Measurements from ENCODE around the gene SLC12A8. TPM values are rescaled to one million over a fixed set of nuclear protein-coding genes. Genes with fewer than 3 reads are reported as not detected.

SLC12A8 gene
- total RNA-seq, 1 donor from 2014 or later, result 11.8 TPM

DNA sequence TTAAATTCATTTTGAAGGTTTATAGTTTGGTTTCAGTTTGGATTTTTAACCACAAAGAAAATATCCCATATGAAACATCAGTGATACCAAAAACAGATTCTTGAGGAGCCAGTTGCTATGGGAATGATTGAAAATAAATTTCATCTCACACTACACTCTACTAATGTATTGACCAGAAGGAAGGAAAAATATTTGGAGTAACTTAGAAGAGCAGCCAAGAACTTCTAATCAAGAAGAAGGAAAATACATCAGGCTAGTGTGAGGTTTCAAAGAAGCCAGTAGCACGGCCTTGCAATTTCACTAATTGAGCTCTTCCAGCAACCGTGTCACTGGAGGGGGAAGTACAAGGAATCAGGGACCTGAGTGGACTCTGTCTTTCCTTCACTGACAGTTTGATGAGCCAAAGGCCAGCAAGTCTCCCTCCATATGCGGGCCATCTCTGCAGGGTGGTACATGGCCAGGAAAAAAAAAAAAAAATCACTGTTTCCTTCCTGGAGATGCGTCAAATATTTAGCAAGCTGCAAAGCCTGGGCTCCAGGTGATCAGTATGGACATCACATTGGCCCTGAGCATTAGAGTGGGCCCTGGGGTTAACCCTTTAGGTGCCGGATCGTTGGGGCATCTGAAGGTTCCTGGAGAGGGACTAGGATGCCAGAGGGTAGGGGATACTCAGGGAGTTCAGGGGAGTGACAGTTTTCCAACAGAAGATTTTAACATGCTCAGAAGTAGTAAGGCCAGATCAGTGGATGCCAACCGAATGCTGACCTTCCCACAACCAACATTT, 37.1 kb downstream of the SLC12A8 start:
- Histone ChIP-seq H3K36me3 (no peaks in the 10 kb centered on the region), H3K4me1 (no peaks in the 10 kb centered on the region), H3K9me3 (no peaks in the 10 kb centered on the region), H3K4me3 (no peak overlapping the region), H3K27ac (no peak overlapping the region), H3K27me3 (no peaks in the 10 kb centered on the region)
- TF ChIP-seq, protein P1, sequence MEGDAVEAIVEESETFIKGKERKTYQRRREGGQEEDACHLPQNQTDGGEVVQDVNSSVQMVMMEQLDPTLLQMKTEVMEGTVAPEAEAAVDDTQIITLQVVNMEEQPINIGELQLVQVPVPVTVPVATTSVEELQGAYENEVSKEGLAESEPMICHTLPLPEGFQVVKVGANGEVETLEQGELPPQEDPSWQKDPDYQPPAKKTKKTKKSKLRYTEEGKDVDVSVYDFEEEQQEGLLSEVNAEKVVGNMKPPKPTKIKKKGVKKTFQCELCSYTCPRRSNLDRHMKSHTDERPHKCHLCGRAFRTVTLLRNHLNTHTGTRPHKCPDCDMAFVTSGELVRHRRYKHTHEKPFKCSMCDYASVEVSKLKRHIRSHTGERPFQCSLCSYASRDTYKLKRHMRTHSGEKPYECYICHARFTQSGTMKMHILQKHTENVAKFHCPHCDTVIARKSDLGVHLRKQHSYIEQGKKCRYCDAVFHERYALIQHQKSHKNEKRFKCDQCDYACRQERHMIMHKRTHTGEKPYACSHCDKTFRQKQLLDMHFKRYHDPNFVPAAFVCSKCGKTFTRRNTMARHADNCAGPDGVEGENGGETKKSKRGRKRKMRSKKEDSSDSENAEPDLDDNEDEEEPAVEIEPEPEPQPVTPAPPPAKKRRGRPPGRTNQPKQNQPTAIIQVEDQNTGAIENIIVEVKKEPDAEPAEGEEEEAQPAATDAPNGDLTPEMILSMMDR (IDR thresholded peaks at IDR 0.05), result no peak
- no peak for ATAC-seq
- DNase-seq, result no peak
- intact Hi-C loops (cut with DNase I), result no loop called here

DNA sequence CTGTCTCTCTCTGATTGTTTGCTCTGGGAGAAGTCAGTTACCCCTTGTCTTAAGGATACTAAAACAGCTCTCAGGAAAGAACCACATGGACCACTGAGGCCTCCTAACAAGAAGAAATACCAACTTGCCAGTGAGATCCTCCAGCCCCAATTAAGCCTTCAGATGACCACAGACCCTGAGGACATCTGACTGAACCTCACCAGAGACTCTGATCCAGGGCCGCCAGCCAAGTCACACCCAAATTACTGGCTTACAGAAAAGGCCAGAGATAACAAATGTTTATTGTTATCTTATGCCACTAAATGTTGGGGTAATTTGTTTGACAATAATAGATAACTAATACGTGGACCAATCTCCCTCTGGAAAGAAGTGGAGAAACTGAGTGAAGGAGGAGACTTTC, 40.2 kb downstream of the SLC12A8 start:
- DNase-seq (no peak), ATAC-seq (no peak)
- Histone ChIP-seq H3K27me3 (no peaks in the 10 kb centered on the region), H3K36me3 (no peaks in the 10 kb centered on the region), H3K4me1 (no peaks in the 10 kb centered on the region), H3K4me3 (no peak overlapping the region), H3K27ac (no peak overlapping the region), H3K9me3 (no peaks in the 10 kb centered on the region)
- intact Hi-C loops (cut with DNase I), result no loop called here
- TF ChIP-seq, protein P1 (IDR thresholded peaks at IDR 0.05), result no peak

DNA sequence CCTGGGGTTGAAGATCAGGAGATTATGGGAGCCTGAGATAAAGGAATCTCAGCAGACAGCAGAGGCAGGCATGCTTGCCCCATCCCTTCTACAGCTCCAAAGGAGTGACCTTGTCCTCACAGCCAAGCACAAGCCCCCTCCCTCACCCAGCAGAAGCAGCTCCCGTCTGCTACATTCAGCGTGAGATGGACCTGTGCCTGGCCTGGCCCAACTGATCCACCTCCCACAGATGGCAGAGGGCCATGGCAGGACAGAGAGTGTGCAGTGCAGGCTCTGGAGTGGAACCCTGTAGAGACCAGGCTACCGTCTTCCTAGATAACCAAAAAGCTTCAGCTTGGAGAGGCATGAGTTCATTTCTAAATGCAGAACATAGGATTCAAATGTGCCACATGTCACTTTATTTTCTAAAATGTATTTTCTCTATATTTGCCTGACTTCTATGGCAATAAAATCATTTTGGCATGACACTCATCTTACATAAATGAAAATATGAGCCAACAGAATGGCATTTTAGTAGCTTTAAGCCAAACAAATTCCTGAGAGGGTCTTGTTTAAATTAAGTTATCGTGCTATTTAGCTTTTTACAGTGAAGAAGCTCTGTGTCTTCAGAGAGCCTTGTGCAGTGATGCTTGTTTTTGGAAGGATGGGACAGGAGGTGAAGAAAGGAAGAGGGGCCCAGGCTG, 43.7 kb downstream of the SLC12A8 start:
- TF ChIP-seq, protein P1 (IDR thresholded peaks at IDR 0.05), result no peak
- DNase-seq (no peak), ATAC-seq (no peak)
- Histone ChIP-seq H3K4me3 (no peak overlapping the region), H3K27ac (no peak overlapping the region), H3K27me3 (no peaks in the 10 kb centered on the region), H3K4me1 (peaks cover 11% of the 10 kb centered on the region), H3K36me3 (no peaks in the 10 kb centered on the region), H3K9me3 (no peaks in the 10 kb centered on the region)
- intact Hi-C loops (cut with DNase I), result loop anchor here (10.0 kb wide), 1 partner anchor 234 kb away; the partner anchor contains the start of gene MUC13

DNA sequence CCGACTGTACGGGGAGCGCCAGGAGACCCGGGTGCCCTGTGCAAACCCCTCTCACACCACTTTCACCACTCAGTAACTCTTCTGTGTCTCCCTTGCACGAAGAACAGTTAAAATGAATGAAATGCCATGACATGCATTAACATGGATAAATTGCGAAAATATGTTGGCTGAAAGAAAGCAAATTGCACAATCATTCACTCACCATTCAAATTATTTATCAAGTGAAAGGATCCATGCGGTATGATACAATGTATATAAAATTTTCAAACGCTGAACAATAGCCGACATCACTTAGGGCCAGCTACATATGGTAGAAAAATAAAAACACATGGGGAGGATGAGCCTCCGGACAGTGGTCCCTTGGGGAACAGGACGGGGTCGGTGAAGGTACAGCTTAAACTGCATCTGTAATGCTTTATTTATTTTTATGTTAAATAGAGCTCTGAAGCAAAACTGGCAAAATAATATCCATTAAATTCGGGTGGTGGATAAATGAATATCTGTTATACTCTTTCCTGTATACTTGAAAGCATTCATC, 45.9 kb downstream of the SLC12A8 start:
- DNase-seq (no peak), ATAC-seq (no peak)
- H3K36me3 ChIP-seq, result no peaks in the 10 kb centered on the region
- H3K27me3 ChIP-seq, result no peaks in the 10 kb centered on the region
- H3K4me3 ChIP-seq, result no peak overlapping the region
- no peak overlapping the region for H3K27ac ChIP-seq
- peaks cover 28% of the 10 kb centered on the region for H3K4me1 ChIP-seq
- TF ChIP-seq, protein P1 (IDR thresholded peaks at IDR 0.05), result no peak
- H3K9me3 ChIP-seq, result no peaks in the 10 kb centered on the region
- intact Hi-C loops (cut with DNase I), result loop anchor here (10.0 kb wide), 1 partner anchor 232 kb away; the partner anchor contains the start of gene MUC13

DNA sequence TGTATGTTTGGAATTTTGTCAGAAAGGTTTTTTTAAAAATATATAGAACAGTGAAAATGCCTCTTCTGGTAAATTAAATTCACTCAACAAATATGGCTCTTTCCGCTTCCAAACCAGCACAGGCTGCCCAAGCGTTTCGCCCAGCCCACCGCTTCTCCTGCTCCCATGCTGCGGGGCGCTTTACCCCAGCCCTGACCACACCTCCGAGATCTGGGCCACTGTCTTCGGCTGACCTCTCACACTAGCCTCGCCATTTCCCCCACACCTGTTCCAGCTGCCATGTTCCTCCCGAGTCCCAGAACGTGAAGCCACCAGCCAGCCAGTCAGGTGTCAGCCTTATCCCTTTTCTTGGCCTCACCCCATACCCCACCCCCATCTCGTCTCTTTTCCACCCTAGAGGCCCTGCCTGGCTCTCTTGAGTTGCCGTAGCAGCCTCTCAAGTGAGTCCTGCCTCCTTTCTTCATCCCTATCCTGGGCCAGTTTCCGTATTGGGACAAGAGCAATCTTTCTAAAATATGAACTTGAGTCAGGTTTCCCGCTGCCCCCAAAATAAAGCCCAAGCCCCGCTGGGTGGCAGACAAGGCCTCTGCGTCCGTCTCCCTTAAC, 46.5 kb downstream of the SLC12A8 start:
- Histone ChIP-seq H3K4me1 (peaks cover 33% of the 10 kb centered on the region), H3K27ac (no peak overlapping the region), H3K27me3 (no peaks in the 10 kb centered on the region), H3K4me3 (no peak overlapping the region), H3K9me3 (no peaks in the 10 kb centered on the region), H3K36me3 (no peaks in the 10 kb centered on the region)
- intact Hi-C loops (cut with DNase I), result loop anchor here (10.0 kb wide), 1 partner anchor 231 kb away; the partner anchor contains the start of gene MUC13
- DNase-seq (no peak), ATAC-seq (no peak)
- TF ChIP-seq, protein P1 (IDR thresholded peaks at IDR 0.05), result no peak

Measured in upper lobe of right lung (tissue), 1 donor.